Measurements from ENCODE around the gene KCP. TPM values are rescaled to one million over a fixed set of nuclear protein-coding genes. Genes with fewer than 3 reads are reported as not detected.
A peak's percentile ranks its signal among the peaks of the same experiment; 100 is the strongest.
"Not testable (repeated sequence)": the region's sequence is repeated elsewhere in the genome, so short reads cannot be mapped to it uniquely, and the experiment has no call there.

Gene KCP
- polyA plus RNA-seq, 3 donors: 15.0 to 32.4 (median 21.4) TPM

GRCh38 chr7:128912709-128913495, 2.4 kb upstream of the KCP start:
- DNase-seq (ENCODE audit: extremely low read depth in 1 of 11, low read depth in 9 of 11, low spot score in 4 of 11): not testable (repeated sequence)

GRCh38 chr7:128912281-128912680, 1.8 kb upstream of the KCP start:
- DNase-seq (ENCODE audit: extremely low read depth in 1 of 11, low read depth in 9 of 11, low spot score in 4 of 11): no peak

GRCh38 chr7:128911423-128912031, 1.0 kb upstream of the KCP start:
- DNase-seq (ENCODE audit: extremely low read depth in 1 of 11, low read depth in 9 of 11, low spot score in 4 of 11): peak in 6 of 11 donors; percentile 47 to 75 (median 70)

- peak in 4 of 11 donors; percentile 62 to 79 (median 72) for DNase-seq (ENCODE audit: extremely low read depth in 1 of 11, low read depth in 9 of 11, low spot score in 4 of 11)
Measured at GRCh38 chr7:128909625-128910568, 612 bp downstream of the KCP start.

GRCh38 chr7:128908750-128909624, 1.5 kb downstream of the KCP start:
- no peak for DNase-seq (ENCODE audit: extremely low read depth in 1 of 11, low read depth in 9 of 11, low spot score in 4 of 11)

GRCh38 chr7:128906766-128907559, 3.5 kb downstream of the KCP start:
- no peak for DNase-seq (ENCODE audit: extremely low read depth in 1 of 11, low read depth in 9 of 11, low spot score in 4 of 11)

- no peak for DNase-seq (ENCODE audit: extremely low read depth in 1 of 11, low read depth in 9 of 11, low spot score in 4 of 11)
Measured at GRCh38 chr7:128906001-128906765, 4.3 kb downstream of the KCP start.

- DNase-seq (ENCODE audit: extremely low read depth in 1 of 11, low read depth in 9 of 11, low spot score in 4 of 11): no peak
Measured at GRCh38 chr7:128904381-128905197, 5.9 kb downstream of the KCP start.

- DNase-seq (ENCODE audit: extremely low read depth in 1 of 11, low read depth in 9 of 11, low spot score in 4 of 11): no peak
Measured at GRCh38 chr7:128903621-128904361, 6.7 kb downstream of the KCP start.

GRCh38 chr7:128902761-128903585, 7.5 kb downstream of the KCP start:
- no peak for DNase-seq (ENCODE audit: extremely low read depth in 1 of 11, low read depth in 9 of 11, low spot score in 4 of 11)

- DNase-seq (ENCODE audit: extremely low read depth in 1 of 11, low read depth in 9 of 11, low spot score in 4 of 11): no peak
Measured at GRCh38 chr7:128900237-128900636, 10.3 kb downstream of the KCP start.

- no peak for DNase-seq (ENCODE audit: extremely low read depth in 1 of 11, low read depth in 9 of 11, low spot score in 4 of 11)
Measured at GRCh38 chr7:128899392-128899791, 11.1 kb downstream of the KCP start.

- DNase-seq (ENCODE audit: extremely low read depth in 1 of 11, low read depth in 9 of 11, low spot score in 4 of 11): no peak
Measured at GRCh38 chr7:128895320-128895719, 15.2 kb downstream of the KCP start.

- no peak for DNase-seq (ENCODE audit: extremely low read depth in 1 of 11, low read depth in 9 of 11, low spot score in 4 of 11)
Measured at GRCh38 chr7:128894101-128894440, 16.4 kb downstream of the KCP start.

All from renal cortex interstitium (tissue), 11 donors.